Liver (tissue), 9 donors: Measurements from ENCODE around the gene EMX1. TPM values are rescaled to one million over a fixed set of nuclear protein-coding genes. Genes with fewer than 3 reads are reported as not detected.

Experiments used
- DNase-seq: peaks from one replicate; pipeline ENCODE4 v3.0.0-alpha.2; 2017; ENCODE audit warnings: low spot score
- H3K27ac ChIP-seq, 2 donors: one replicate each; pipeline ENCODE4 v1.7.0; 2013; ENCODE audit warnings: inconsistent platforms in 2 of 2, low read length in 2 of 2, control low read depth in 1 of 2, low read depth in 1 of 2, mild to moderate bottlenecking in 1 of 2
- H3K27me3 ChIP-seq, 4 donors: one replicate each; pipeline versions ENCODE4 v1.6.1 to v1.7.0; 2013; ENCODE audit warnings: low read length in 3 of 4, inconsistent platforms in 1 of 4, mild to moderate bottlenecking in 1 of 4, moderate library complexity in 1 of 4; ENCODE audit not compliant: control insufficient read depth in 4 of 4, insufficient read depth in 4 of 4
- H3K36me3 ChIP-seq, 4 donors: one replicate each; pipeline versions ENCODE4 v1.6.1 to v1.7.0; 2013; ENCODE audit warnings: low read length in 3 of 4, mild to moderate bottlenecking in 3 of 4, low read depth in 1 of 4, moderate library complexity in 1 of 4; ENCODE audit not compliant: control insufficient read depth in 4 of 4, insufficient read depth in 3 of 4
- H3K4me1 ChIP-seq, 4 donors: one replicate each; pipeline versions ENCODE4 v1.6.1 to v1.7.0; 2013; ENCODE audit warnings: low read length in 3 of 4, mild to moderate bottlenecking in 3 of 4, moderate library complexity in 1 of 4; ENCODE audit not compliant: control insufficient read depth in 4 of 4, insufficient read depth in 4 of 4
- H3K4me3 ChIP-seq, 3 donors: one replicate each; pipeline versions ENCODE4 v1.6.1 to v1.7.0; 2013; ENCODE audit warnings: low read length in 3 of 3, control low read depth in 1 of 3, low read depth in 1 of 3, mild to moderate bottlenecking in 1 of 3
- H3K9ac ChIP-seq, 2 donors: one replicate each; pipeline ENCODE4 v1.7.0; 2013; ENCODE audit warnings: low read length in 2 of 2, mild to moderate bottlenecking in 2 of 2, moderate library complexity in 2 of 2, control low read depth in 1 of 2, low read depth in 1 of 2
- H3K9me3 ChIP-seq, 4 donors: one replicate each; pipeline versions ENCODE4 v1.6.1 to v1.7.0; 2013; ENCODE audit warnings: low read length in 3 of 4; ENCODE audit not compliant: control insufficient read depth in 4 of 4
- EGR1 ChIP-seq, 2 donors: IDR thresholded peaks; 2 replicates each; pipeline ENCODE4 v1.6.1; 2016 to 2018; ENCODE audit warnings: antibody characterized with exemption in 2 of 2, low read depth in 2 of 2
- FOXA1 ChIP-seq: IDR thresholded peaks from 2 replicates; pipeline ENCODE4 v1.6.1; 2016; ENCODE audit warnings: antibody characterized with exemption
- FOXA2 ChIP-seq: IDR thresholded peaks from 2 replicates; pipeline ENCODE4 v1.6.1; 2016; ENCODE audit warnings: antibody characterized with exemption
- GABPA ChIP-seq, 2 donors: IDR thresholded peaks in 1 of 2; conservative IDR thresholded peaks in 1 of 2; 2 replicates each; pipeline ENCODE4 v1.6.1; 2016; ENCODE audit warnings: antibody characterized with exemption in 2 of 2, mild to moderate bottlenecking in 1 of 2, moderate library complexity in 1 of 2
- HNF4A ChIP-seq, 2 donors: conservative IDR thresholded peaks; 2 replicates each; pipeline ENCODE4 v1.6.1; 2016; ENCODE audit warnings: antibody characterized with exemption in 2 of 2, mild to moderate bottlenecking in 2 of 2
- HNF4G ChIP-seq: IDR thresholded peaks from 2 replicates; pipeline ENCODE4 v1.6.1; 2016; ENCODE audit warnings: antibody characterized with exemption
- JUND ChIP-seq, 2 donors: IDR thresholded peaks; 2 replicates each; pipeline ENCODE4 v1.6.1; 2016; ENCODE audit warnings: antibody characterized with exemption in 2 of 2
- NR2F2 ChIP-seq: IDR thresholded peaks from 2 replicates; pipeline ENCODE4 v1.6.1; 2016; ENCODE audit warnings: antibody characterized with exemption
- RAD21 ChIP-seq, 2 donors: IDR thresholded peaks; 2 replicates each; pipeline ENCODE4 v1.6.1; 2016; ENCODE audit warnings: antibody characterized with exemption in 2 of 2, mild to moderate bottlenecking in 2 of 2
- RXRA ChIP-seq, 2 donors: IDR thresholded peaks; 2 replicates each; pipeline ENCODE4 v1.6.1; 2017 to 2018; ENCODE audit warnings: antibody characterized with exemption in 2 of 2, mild to moderate bottlenecking in 1 of 2
- SP1 ChIP-seq: IDR thresholded peaks from 2 replicates; pipeline ENCODE4 v1.6.1; 2018; ENCODE audit warnings: antibody characterized with exemption, mild to moderate bottlenecking
- TAF1 ChIP-seq: conservative IDR thresholded peaks from 2 replicates; pipeline ENCODE4 v1.6.1; 2016; ENCODE audit warnings: antibody characterized with exemption, mild to moderate bottlenecking
- YY1 ChIP-seq: IDR thresholded peaks from 2 replicates; pipeline ENCODE4 v1.6.1; 2016; ENCODE audit warnings: antibody characterized with exemption, mild to moderate bottlenecking
- WGBS: extraction: QIAGEN DNeasy Blood & Tissue Kit; methylation state at CpG from one replicate; pipeline ENCODE4 v1.1.7; 2013; 5-methylcytosine and 5-hydroxymethylcytosine counted together
- polyA plus RNA-seq, 2 donors: library from polyadenylated mRNA; stranded (reverse) in 1 of 2; unstranded in 1 of 2; fragments of 200-250 nt in 1 of 2; fragments of >200 nt in 1 of 2; fragmentation: Nextera tagmentation in 1 of 2; extraction: Ambion mirVana in 1 of 2; gene quantifications; one replicate each; pipeline versions ENCODE4 v1.2.1 to v1.2.3, GENCODE V29; 2013 to 2015
- total RNA-seq, 2 donors: library from RNA; depleted of rRNA; stranded (reverse); fragments of >200 nt; gene quantifications; one replicate each; pipeline ENCODE4 v1.2.3, GENCODE V29; 2014
- TF ChIP-seq, protein P1 (sequence below): fragments of 150-350 bp; IDR thresholded peaks from 2 replicates; pipeline ENCODE4 v1.5.1; 2017; ENCODE audit warnings: improper control_type of control experiment, low read depth, low read length; ENCODE audit not compliant: missing input control
- TF ChIP-seq, protein P2 (sequence below): IDR thresholded peaks from 2 replicates; pipeline ENCODE4 v1.6.1; 2016; ENCODE audit warnings: antibody characterized with exemption
- TF ChIP-seq, protein P3 (sequence below): IDR thresholded peaks from 2 replicates; pipeline ENCODE4 v1.6.1; 2016; ENCODE audit warnings: antibody characterized with exemption
- TF ChIP-seq, protein P4 (sequence below): IDR thresholded peaks from 2 replicates; pipeline ENCODE4 v1.6.1; 2016; ENCODE audit warnings: antibody characterized with exemption, mild to moderate bottlenecking
- TF ChIP-seq, protein P5 (sequence below): IDR thresholded peaks from 2 replicates; pipeline ENCODE4 v1.6.1; 2016; ENCODE audit warnings: antibody characterized with exemption
- donor health status: healthy.
- donor health status: healthy.
- donor health status: healthy.
- donor health status: healthy.
- donor health status: healthy.

EMX1 gene
- total and polyA plus RNA-seq, 4 donors: 0.06 to 0.18 (median 0.08) TPM; not detected in 1

DNA sequence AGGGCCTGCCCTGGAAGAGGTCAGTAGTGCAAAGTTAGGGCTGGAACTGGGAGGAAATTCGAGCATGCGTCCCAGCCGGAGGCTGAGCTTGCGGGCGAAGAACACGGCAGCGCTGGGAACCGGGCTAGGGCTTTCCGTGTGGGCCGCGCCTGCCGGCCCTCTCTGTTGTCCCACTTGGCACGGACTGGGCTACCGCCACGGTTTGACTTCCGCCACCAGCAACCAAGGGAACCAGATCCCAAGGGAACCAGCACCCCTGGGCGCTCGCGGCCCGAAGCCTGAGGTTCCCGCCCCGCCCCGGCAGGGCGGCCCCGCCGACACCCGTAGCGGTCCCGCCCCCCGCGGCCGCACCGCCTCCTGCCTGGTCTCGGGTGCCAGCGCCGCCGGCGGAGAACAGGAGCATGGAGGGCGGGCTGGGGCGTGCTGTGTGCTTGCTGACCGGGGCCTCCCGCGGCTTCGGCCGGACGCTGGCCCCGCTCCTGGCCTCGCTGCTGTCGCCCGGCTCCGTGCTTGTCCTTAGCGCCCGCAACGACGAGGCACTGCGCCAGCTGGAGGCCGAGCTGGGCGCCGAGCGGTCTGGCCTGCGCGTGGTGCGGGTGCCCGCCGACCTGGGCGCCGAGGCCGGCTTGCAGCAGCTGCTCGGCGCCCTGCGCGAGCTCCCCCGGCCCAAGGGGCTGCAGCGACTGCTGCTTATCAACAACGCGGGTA lies 30.1 kb upstream of the EMX1 start, which contains the start of gene SPR:
TSS of gene SPR (plus strand) at position 377 of the 708 bp plus-strand sequence. CDS start at position 402, 25 bp downstream.
- TF ChIP-seq RXRA (IDR thresholded peaks at IDR 0.05) (peak; percentile 67 to 69), NR2F2 (peak; percentile 62), EGR1 (IDR thresholded peaks at IDR 0.05; ENCODE audit: low read depth in 2 of 2) (no peak), FOXA2 (no peak), TAF1 (no peak), HNF4A (conservative IDR thresholded peaks at IDR 0.05) (peak; percentile 38 to 44), GABPA (IDR thresholded peaks at IDR 0.05 in 1 of 2, conservative IDR thresholded peaks at IDR 0.05 in 1 of 2) (peak in 1 of 2 donors; percentile 47), RAD21 (IDR thresholded peaks at IDR 0.05) (no peak), HNF4G (no peak), SP1 (peak; percentile 77), FOXA1 (no peak), YY1 (no peak), JUND (IDR thresholded peaks at IDR 0.05) (no peak)
- TF ChIP-seq, protein P1, sequence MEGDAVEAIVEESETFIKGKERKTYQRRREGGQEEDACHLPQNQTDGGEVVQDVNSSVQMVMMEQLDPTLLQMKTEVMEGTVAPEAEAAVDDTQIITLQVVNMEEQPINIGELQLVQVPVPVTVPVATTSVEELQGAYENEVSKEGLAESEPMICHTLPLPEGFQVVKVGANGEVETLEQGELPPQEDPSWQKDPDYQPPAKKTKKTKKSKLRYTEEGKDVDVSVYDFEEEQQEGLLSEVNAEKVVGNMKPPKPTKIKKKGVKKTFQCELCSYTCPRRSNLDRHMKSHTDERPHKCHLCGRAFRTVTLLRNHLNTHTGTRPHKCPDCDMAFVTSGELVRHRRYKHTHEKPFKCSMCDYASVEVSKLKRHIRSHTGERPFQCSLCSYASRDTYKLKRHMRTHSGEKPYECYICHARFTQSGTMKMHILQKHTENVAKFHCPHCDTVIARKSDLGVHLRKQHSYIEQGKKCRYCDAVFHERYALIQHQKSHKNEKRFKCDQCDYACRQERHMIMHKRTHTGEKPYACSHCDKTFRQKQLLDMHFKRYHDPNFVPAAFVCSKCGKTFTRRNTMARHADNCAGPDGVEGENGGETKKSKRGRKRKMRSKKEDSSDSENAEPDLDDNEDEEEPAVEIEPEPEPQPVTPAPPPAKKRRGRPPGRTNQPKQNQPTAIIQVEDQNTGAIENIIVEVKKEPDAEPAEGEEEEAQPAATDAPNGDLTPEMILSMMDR: peak; percentile 10
- TF ChIP-seq, protein P2, sequence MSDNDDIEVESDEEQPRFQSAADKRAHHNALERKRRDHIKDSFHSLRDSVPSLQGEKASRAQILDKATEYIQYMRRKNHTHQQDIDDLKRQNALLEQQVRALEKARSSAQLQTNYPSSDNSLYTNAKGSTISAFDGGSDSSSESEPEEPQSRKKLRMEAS: peak; percentile 41
- TF ChIP-seq, protein P3, sequence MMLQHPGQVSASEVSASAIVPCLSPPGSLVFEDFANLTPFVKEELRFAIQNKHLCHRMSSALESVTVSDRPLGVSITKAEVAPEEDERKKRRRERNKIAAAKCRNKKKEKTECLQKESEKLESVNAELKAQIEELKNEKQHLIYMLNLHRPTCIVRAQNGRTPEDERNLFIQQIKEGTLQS: no peak
- TF ChIP-seq, protein P4, sequence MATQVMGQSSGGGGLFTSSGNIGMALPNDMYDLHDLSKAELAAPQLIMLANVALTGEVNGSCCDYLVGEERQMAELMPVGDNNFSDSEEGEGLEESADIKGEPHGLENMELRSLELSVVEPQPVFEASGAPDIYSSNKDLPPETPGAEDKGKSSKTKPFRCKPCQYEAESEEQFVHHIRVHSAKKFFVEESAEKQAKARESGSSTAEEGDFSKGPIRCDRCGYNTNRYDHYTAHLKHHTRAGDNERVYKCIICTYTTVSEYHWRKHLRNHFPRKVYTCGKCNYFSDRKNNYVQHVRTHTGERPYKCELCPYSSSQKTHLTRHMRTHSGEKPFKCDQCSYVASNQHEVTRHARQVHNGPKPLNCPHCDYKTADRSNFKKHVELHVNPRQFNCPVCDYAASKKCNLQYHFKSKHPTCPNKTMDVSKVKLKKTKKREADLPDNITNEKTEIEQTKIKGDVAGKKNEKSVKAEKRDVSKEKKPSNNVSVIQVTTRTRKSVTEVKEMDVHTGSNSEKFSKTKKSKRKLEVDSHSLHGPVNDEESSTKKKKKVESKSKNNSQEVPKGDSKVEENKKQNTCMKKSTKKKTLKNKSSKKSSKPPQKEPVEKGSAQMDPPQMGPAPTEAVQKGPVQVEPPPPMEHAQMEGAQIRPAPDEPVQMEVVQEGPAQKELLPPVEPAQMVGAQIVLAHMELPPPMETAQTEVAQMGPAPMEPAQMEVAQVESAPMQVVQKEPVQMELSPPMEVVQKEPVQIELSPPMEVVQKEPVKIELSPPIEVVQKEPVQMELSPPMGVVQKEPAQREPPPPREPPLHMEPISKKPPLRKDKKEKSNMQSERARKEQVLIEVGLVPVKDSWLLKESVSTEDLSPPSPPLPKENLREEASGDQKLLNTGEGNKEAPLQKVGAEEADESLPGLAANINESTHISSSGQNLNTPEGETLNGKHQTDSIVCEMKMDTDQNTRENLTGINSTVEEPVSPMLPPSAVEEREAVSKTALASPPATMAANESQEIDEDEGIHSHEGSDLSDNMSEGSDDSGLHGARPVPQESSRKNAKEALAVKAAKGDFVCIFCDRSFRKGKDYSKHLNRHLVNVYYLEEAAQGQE: peak; percentile 87
- TF ChIP-seq, protein P5, sequence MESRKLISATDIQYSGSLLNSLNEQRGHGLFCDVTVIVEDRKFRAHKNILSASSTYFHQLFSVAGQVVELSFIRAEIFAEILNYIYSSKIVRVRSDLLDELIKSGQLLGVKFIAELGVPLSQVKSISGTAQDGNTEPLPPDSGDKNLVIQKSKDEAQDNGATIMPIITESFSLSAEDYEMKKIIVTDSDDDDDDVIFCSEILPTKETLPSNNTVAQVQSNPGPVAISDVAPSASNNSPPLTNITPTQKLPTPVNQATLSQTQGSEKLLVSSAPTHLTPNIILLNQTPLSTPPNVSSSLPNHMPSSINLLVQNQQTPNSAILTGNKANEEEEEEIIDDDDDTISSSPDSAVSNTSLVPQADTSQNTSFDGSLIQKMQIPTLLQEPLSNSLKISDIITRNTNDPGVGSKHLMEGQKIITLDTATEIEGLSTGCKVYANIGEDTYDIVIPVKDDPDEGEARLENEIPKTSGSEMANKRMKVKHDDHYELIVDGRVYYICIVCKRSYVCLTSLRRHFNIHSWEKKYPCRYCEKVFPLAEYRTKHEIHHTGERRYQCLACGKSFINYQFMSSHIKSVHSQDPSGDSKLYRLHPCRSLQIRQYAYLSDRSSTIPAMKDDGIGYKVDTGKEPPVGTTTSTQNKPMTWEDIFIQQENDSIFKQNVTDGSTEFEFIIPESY: no peak
- H3K36me3 ChIP-seq: peaks cover 0 to 13% (median 7%) of the 10 kb centered on the region in 4 donors
- no peaks in the 10 kb centered on the region for H3K9me3 ChIP-seq
- H3K27me3 ChIP-seq: no peaks in the 10 kb centered on the region
- H3K9ac ChIP-seq: peak within 1 kb of the TSS; percentile 70 to 79
- under 1% methylated on average over 76 of the region's 76 CpGs for WGBS
- peak; percentile 74 for DNase-seq
- peaks cover 5 to 36% (median 31%) of the 10 kb centered on the region in 4 donors for H3K4me1 ChIP-seq
- H3K4me3 ChIP-seq: peak within 1 kb of the TSS; percentile 67 to 74 (median 72)
- H3K27ac ChIP-seq: peak within 1 kb of the TSS; percentile 92 to 99
